ENCODE data around the gene TPD52L1. TPM values are rescaled to one million over a fixed set of nuclear protein-coding genes. Genes with fewer than 3 reads are reported as not detected.

The TPD52L1 gene
- total and polyA plus RNA-seq, 2 donors (not counting 1 experiment from before 2014, with no cell fraction given), result not detected

DNA sequence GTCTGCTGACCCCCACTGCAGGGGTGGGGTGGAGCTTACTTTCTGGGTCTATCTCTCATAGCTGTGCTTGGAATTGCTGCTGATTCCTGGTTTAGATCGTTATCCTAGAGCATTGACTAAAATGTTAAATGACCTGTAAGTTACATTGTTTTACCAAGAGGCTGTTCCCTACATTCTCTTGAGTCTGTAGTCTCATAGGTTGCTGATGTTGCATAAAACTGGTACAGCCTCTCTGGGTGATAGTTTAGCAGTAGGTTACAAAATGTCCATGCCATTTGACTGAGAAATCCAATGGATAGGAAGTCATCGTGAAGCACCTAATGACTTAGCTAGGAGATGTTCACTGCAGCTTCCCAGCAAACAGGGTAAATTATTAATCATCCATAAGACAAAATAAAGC is 62.4 kb downstream of the TPD52L1 start:
- no peak overlapping the region for H3K4me3 ChIP-seq (ENCODE audit: control extremely low read depth in 1 of 5, extremely low read depth in 1 of 5, insufficient read depth in 1 of 5, low read depth in 2 of 5, low read length in 4 of 5)
- 80% methylated on average over 1 of the region's 2 CpGs for WGBS (ENCODE audit: insufficient coverage)
- no peaks in the 10 kb centered on the region for H4K20me1 ChIP-seq (ENCODE audit: control insufficient read depth, insufficient read depth, low read length, poor library complexity, severe bottlenecking)
- no peak for ATAC-seq (ENCODE audit: low read depth)
- ChIA-PET CTCF (no interaction called here), POLR2A (no interaction called here)
- DNase-seq, result no peak
- no peaks in the 10 kb centered on the region for H3K27me3 ChIP-seq (replicated peaks in 1 of 4; ENCODE audit: control extremely low read depth in 1 of 4, control insufficient read depth in 3 of 4, insufficient read depth in 4 of 4, low read length in 3 of 4)
- intact Hi-C loops (cut with micrococcal nuclease), result no loop called here
- H3K27ac ChIP-seq (ENCODE audit: low read length in 2 of 2), result no peak overlapping the region
- H3K9me3 ChIP-seq (ENCODE audit: control extremely low read depth in 1 of 3, control insufficient read depth in 2 of 3, insufficient read depth in 1 of 3, low read length in 2 of 3), result no peaks in the 10 kb centered on the region
- H3K4me1 ChIP-seq (ENCODE audit: control insufficient read depth in 2 of 2, insufficient read depth in 2 of 2, low read length in 2 of 2), result no peaks in the 10 kb centered on the region
- no peak overlapping the region for H3K27ac Mint-ChIP-seq
- H3K4me3 Mint-ChIP-seq, result no peak overlapping the region
- H3K27me3 Mint-ChIP-seq, result peaks cover 13% of the 10 kb centered on the region
- TF ChIP-seq, protein P1, sequence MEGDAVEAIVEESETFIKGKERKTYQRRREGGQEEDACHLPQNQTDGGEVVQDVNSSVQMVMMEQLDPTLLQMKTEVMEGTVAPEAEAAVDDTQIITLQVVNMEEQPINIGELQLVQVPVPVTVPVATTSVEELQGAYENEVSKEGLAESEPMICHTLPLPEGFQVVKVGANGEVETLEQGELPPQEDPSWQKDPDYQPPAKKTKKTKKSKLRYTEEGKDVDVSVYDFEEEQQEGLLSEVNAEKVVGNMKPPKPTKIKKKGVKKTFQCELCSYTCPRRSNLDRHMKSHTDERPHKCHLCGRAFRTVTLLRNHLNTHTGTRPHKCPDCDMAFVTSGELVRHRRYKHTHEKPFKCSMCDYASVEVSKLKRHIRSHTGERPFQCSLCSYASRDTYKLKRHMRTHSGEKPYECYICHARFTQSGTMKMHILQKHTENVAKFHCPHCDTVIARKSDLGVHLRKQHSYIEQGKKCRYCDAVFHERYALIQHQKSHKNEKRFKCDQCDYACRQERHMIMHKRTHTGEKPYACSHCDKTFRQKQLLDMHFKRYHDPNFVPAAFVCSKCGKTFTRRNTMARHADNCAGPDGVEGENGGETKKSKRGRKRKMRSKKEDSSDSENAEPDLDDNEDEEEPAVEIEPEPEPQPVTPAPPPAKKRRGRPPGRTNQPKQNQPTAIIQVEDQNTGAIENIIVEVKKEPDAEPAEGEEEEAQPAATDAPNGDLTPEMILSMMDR (IDR thresholded peaks at IDR 0.05), result no peak
- TF ChIP-seq EZH2 (IDR thresholded peaks at IDR 0.05; ENCODE audit: borderline replicate concordance, insufficient read depth, low read depth, low read length, poor library complexity, severe bottlenecking), result no peak
- H3K9ac ChIP-seq (ENCODE audit: low read length), result no peak overlapping the region
- no peak overlapping the region for H2AFZ ChIP-seq (ENCODE audit: insufficient read depth, low read depth, low read length, poor library complexity, severe bottlenecking)
- H3K36me3 ChIP-seq (replicated peaks in 1 of 2; ENCODE audit: control extremely low read depth in 1 of 2, control insufficient read depth in 1 of 2, extremely low read depth in 1 of 2, insufficient read depth in 2 of 2, low read length in 1 of 2), result no peaks in the 10 kb centered on the region
- H3K4me2 ChIP-seq (replicated peaks; ENCODE audit: low read depth, low read length, poor library complexity, severe bottlenecking), result no peak overlapping the region
- no peaks in the 10 kb centered on the region for H3K4me1 Mint-ChIP-seq
- H3K9me3 Mint-ChIP-seq (ENCODE audit: insufficient read depth), result no peaks in the 10 kb centered on the region
- no peaks in the 10 kb centered on the region for H3K79me2 ChIP-seq (ENCODE audit: control insufficient read depth, insufficient read depth, low read length)

DNA sequence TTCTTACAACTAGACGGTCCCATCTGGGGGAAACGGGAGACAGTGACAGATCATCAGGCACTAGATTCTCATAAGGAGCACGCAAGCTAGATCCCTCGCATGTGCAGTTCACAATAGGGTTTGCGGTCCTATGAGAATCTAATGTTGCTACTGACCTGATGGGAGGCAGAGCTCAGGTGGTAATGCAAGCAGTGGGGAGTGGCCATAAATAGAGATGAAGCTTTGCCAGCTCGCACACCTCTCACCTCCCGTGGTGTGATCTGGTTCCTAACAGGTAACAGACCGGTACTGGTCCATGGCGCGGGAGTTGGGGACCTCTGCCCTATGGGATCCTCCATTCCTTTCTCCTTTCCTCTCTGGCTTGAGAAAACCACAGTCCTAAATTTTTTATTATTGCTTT is 63.8 kb downstream of the TPD52L1 start:
- Mint-ChIP-seq H3K4me1 (no peaks in the 10 kb centered on the region), H3K9me3 (ENCODE audit: insufficient read depth) (no peaks in the 10 kb centered on the region), H3K27me3 (peaks cover 10% of the 10 kb centered on the region), H3K27ac (no peak overlapping the region), H3K4me3 (no peak overlapping the region)
- TF ChIP-seq EZH2 (IDR thresholded peaks at IDR 0.05; ENCODE audit: borderline replicate concordance, insufficient read depth, low read depth, low read length, poor library complexity, severe bottlenecking), result no peak
- TF ChIP-seq, protein P1 (IDR thresholded peaks at IDR 0.05), result no peak
- Histone ChIP-seq H3K27ac (ENCODE audit: low read length in 2 of 2) (no peak overlapping the region), H2AFZ (ENCODE audit: insufficient read depth, low read depth, low read length, poor library complexity, severe bottlenecking) (no peak overlapping the region), H3K9me3 (ENCODE audit: control extremely low read depth in 1 of 3, control insufficient read depth in 2 of 3, insufficient read depth in 1 of 3, low read length in 2 of 3) (no peaks in the 10 kb centered on the region), H3K79me2 (ENCODE audit: control insufficient read depth, insufficient read depth, low read length) (no peaks in the 10 kb centered on the region), H3K4me3 (ENCODE audit: control extremely low read depth in 1 of 5, extremely low read depth in 1 of 5, insufficient read depth in 1 of 5, low read depth in 2 of 5, low read length in 4 of 5) (no peak overlapping the region), H3K9ac (ENCODE audit: low read length) (no peak overlapping the region), H3K27me3 (replicated peaks in 1 of 4; ENCODE audit: control extremely low read depth in 1 of 4, control insufficient read depth in 3 of 4, insufficient read depth in 4 of 4, low read length in 3 of 4) (no peaks in the 10 kb centered on the region), H3K4me2 (replicated peaks; ENCODE audit: low read depth, low read length, poor library complexity, severe bottlenecking) (no peak overlapping the region), H3K4me1 (ENCODE audit: control insufficient read depth in 2 of 2, insufficient read depth in 2 of 2, low read length in 2 of 2) (no peaks in the 10 kb centered on the region), H3K36me3 (replicated peaks in 1 of 2; ENCODE audit: control extremely low read depth in 1 of 2, control insufficient read depth in 1 of 2, extremely low read depth in 1 of 2, insufficient read depth in 2 of 2, low read length in 1 of 2) (no peaks in the 10 kb centered on the region), H4K20me1 (ENCODE audit: control insufficient read depth, insufficient read depth, low read length, poor library complexity, severe bottlenecking) (no peaks in the 10 kb centered on the region)
- DNase-seq, result no peak
- ChIA-PET POLR2A (no interaction called here), CTCF (no interaction called here)
- no peak for ATAC-seq (ENCODE audit: low read depth)
- intact Hi-C loops (cut with micrococcal nuclease), result no loop called here
- 99% methylated on average over 8 of the region's 10 CpGs for WGBS (ENCODE audit: insufficient coverage)
